Type B pancreatic cell (in vitro differentiated cells): Measurements from ENCODE around the gene TP53I11. TPM values are rescaled to one million over a fixed set of nuclear protein-coding genes. Genes with fewer than 3 reads are reported as not detected.

ENCODE experiments used
- DNase-seq: peaks from one replicate; pipeline ENCODE4 v3.0.0; 2021; ENCODE audit warnings: mixed read lengths; ENCODE audit not compliant: unreplicated experiment; ENCODE audit errors: extremely low spot score
- H3K27ac Mint-ChIP-seq: 2 replicates; pipeline ENCODE4 v1.8.0; 2021; ENCODE audit warnings: mild to moderate bottlenecking, mixed read lengths
- H3K27me3 Mint-ChIP-seq: 2 replicates; pipeline ENCODE4 v1.8.0; 2021; ENCODE audit warnings: mixed read lengths
- H3K36me3 Mint-ChIP-seq: 2 replicates; pipeline ENCODE4 v1.8.0; 2021; ENCODE audit warnings: mixed read lengths
- H3K4me1 Mint-ChIP-seq: one replicate; pipeline ENCODE4 v1.8.0; 2021; ENCODE audit warnings: mixed read lengths; ENCODE audit not compliant: unreplicated experiment
- H3K4me3 Mint-ChIP-seq: 2 replicates; pipeline ENCODE4 v1.8.0; 2021; ENCODE audit warnings: mild to moderate bottlenecking, mixed read lengths
- H3K9me3 Mint-ChIP-seq: 2 replicates; pipeline ENCODE4 v1.8.0; 2021; ENCODE audit warnings: mixed read lengths
- total RNA-seq: library from RNA; stranded (reverse); gene quantifications from 2 replicates; pipeline ENCODE4 v1.2.1, GENCODE V29; 2021; ENCODE audit warnings: low replicate concordance
- TF ChIP-seq, protein P1 (sequence below): fragments of 200-600 bp; sonication (generic); conservative IDR thresholded peaks from 2 replicates; pipeline ENCODE4 v1.5.0; 2021; ENCODE audit warnings: antibody characterized with exemption, mild to moderate bottlenecking

TP53I11 gene
- total RNA-seq, 1 donor from 2014 or later, result 72.4 TPM

DNA sequence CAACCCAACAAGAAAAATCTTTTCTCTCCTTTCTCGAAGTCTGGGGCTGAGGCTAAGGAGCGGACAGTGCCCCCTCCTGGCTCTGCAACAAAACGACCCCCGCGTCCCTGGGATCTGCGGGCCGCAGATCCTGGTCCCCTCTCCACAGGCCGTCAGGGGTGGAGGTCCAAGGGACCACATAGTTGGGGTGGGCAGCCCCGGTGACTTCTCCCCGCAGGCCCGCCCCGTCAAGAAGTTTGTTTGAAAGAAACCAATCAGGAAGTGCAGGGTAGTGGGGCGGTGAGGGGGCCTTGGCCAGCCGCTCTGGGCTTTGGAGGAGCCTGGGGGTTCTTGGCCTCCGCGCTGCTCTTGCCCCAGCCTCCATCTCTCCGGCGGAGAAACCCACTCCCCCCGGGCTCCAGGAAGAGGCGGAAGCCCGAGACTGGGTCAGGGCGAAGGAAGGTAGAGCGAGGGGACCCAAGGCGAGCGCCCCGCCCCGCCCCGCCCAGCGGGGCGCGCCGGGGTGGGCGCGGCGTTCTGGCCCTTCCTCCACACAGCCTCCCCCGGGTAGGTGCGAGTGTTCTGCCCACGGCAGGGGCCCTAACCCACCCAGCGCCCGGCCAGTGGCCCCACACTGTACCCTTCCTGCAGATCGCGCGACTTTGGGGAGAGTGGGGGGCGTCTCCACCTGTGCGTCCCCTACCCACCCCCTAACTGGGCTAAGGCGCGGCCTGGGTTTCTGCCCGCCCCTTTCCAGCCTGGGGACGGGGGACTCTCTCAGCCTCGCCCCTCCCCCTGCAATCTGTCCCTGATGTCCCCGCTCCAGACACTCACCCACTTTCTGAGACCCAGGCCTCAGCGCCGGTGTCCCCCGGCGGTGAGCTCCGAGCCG is 1.3 kb downstream of the TP53I11 start:
- Mint-ChIP-seq H3K27ac (peak overlapping the region; percentile 50), H3K4me3 (peak overlapping the region; percentile 90), H3K9me3 (no peaks in the 10 kb centered on the region), H3K4me1 (peaks cover 38% of the 10 kb centered on the region), H3K27me3 (peaks cover 3% of the 10 kb centered on the region), H3K36me3 (no peaks in the 10 kb centered on the region)
- TF ChIP-seq, protein P1, sequence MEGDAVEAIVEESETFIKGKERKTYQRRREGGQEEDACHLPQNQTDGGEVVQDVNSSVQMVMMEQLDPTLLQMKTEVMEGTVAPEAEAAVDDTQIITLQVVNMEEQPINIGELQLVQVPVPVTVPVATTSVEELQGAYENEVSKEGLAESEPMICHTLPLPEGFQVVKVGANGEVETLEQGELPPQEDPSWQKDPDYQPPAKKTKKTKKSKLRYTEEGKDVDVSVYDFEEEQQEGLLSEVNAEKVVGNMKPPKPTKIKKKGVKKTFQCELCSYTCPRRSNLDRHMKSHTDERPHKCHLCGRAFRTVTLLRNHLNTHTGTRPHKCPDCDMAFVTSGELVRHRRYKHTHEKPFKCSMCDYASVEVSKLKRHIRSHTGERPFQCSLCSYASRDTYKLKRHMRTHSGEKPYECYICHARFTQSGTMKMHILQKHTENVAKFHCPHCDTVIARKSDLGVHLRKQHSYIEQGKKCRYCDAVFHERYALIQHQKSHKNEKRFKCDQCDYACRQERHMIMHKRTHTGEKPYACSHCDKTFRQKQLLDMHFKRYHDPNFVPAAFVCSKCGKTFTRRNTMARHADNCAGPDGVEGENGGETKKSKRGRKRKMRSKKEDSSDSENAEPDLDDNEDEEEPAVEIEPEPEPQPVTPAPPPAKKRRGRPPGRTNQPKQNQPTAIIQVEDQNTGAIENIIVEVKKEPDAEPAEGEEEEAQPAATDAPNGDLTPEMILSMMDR, result peak; percentile 83
- no peak for DNase-seq

DNA sequence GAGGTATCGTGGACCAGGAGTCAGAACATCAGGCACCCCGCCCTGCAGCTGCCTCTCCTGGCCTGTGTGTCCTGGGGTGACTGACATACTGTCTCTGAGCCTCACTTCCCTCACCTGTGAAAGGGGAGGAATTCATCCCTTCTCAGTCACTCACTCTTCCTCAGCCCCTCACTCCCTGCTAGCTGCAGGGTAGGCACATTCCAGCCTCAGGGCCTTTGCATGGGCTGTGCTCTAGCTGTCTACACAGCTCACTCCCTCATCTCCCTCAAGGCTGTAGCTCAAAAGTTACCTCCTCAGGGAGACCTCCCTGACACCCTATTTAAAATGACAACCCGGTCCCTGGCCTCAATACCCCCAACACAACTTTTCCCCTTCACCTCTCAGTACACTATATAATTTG is 2.5 kb downstream of the TP53I11 start:
- no peaks in the 10 kb centered on the region for H3K27me3 Mint-ChIP-seq
- H3K4me3 Mint-ChIP-seq, result peak overlapping the region; percentile 69
- H3K27ac Mint-ChIP-seq, result no peak overlapping the region
- DNase-seq, result no peak
- no peaks in the 10 kb centered on the region for H3K9me3 Mint-ChIP-seq
- no peaks in the 10 kb centered on the region for H3K36me3 Mint-ChIP-seq
- H3K4me1 Mint-ChIP-seq, result peaks cover 42% of the 10 kb centered on the region
- TF ChIP-seq, protein P1, result no peak

DNA sequence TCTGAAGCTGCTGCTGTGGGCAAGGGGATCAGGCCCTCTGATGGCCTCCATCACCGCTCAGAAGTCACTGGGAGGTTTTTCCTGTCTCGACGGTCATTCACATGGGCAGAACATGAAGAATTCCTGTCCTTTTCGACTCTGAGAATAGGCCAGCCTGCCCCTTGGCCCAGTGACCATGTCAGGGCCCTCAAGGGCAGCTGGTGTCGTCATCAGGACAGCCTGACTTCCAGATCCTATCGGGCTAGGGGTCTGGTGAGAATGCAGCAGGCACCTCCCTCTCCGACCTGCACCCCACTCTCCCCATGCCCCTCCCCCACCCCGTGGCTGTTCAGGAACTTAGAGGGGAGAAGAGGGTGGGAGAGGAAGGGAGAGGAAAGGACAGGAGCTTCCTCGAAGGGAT is 3.6 kb downstream of the TP53I11 start:
- Mint-ChIP-seq H3K9me3 (no peaks in the 10 kb centered on the region), H3K27ac (no peak overlapping the region), H3K36me3 (no peaks in the 10 kb centered on the region), H3K27me3 (no peaks in the 10 kb centered on the region), H3K4me1 (peaks cover 40% of the 10 kb centered on the region), H3K4me3 (no peak overlapping the region)
- TF ChIP-seq, protein P1, result no peak
- no peak for DNase-seq

DNA sequence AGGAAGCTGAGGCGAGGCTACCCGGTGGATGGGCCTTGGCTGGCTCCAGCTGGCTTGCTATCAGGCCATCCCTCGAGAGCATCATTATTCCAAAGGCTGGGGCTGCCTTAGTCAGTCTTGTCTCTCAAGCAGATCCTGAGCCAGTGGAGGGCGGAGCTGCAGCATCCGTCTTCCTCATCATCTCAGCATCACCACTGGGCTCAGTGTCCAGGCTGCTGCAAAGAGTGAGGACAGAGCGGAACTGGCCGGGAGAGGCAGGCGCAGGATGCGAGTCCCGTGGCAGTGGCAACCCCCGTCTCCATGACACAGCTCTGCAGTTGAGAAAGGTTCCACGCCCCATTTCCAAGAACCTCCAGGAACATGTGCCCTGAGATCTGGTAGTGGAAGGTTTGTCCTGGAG is 4.4 kb downstream of the TP53I11 start:
- Mint-ChIP-seq H3K27ac (no peak overlapping the region), H3K27me3 (no peaks in the 10 kb centered on the region), H3K36me3 (no peaks in the 10 kb centered on the region), H3K4me1 (peaks cover 43% of the 10 kb centered on the region), H3K4me3 (peak overlapping the region; percentile 62), H3K9me3 (no peaks in the 10 kb centered on the region)
- no peak for DNase-seq
- TF ChIP-seq, protein P1, result no peak

DNA sequence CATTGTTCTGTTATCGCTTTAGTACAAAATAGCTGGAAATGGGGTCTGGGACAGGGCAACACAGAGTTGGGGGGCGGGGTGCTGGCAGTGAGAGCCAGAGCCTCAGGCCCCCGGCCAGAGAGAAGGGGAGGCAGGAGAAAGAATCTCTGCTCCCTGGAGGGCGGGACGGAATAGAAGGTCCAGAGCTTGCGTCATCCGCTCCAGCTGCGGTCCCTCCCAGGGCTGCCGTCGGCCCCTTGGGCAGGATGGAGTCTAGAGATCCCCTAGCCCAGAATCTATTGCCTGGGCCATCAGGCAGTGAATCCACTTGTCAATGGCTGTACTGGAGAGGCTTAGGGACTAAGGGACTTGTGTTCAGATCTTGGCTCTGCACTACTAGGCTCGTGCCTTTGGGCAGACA is 5.0 kb downstream of the TP53I11 start:
- Mint-ChIP-seq H3K27me3 (no peaks in the 10 kb centered on the region), H3K4me3 (no peak overlapping the region), H3K9me3 (no peaks in the 10 kb centered on the region), H3K4me1 (peaks cover 46% of the 10 kb centered on the region), H3K27ac (no peak overlapping the region), H3K36me3 (no peaks in the 10 kb centered on the region)
- TF ChIP-seq, protein P1, result no peak
- no peak for DNase-seq
